Endothelial cell of umbilical vein (primary cell): ENCODE measurements around the gene TP53AIP1.

ENCODE experiments used
- CTCF ChIP-seq, 2 donors: IDR thresholded peaks; 1 replicate in 1 of 2; 2 replicates in 1 of 2; pipeline ENCODE4 v1.5.1; 2011; ENCODE audit warnings: low read length in 2 of 2, mild to moderate bottlenecking in 2 of 2, moderate library complexity in 2 of 2, control low read depth in 1 of 2, inconsistent platforms in 1 of 2, low read depth in 1 of 2; ENCODE audit not compliant: insufficient read depth in 1 of 2; ENCODE audit errors: extremely low read depth in 1 of 2
- MAX ChIP-seq: IDR thresholded peaks from 2 replicates; pipeline ENCODE4 v1.6.1; 2011; ENCODE audit not compliant: insufficient read depth, insufficient read length
- MYC ChIP-seq: IDR thresholded peaks from one replicate; pipeline ENCODE4 v1.6.1; 2011; ENCODE audit warnings: mild to moderate bottlenecking, low read depth, low read length
- POLR2A ChIP-seq: IDR thresholded peaks from 2 replicates; pipeline ENCODE4 v1.6.1; 2012; ENCODE audit warnings: low read depth, mild to moderate bottlenecking, control low read depth, low read length
- POLR2AphosphoS5 ChIP-seq: IDR thresholded peaks from 2 replicates; pipeline ENCODE4 v1.6.1; 2012; ENCODE audit warnings: low read depth, mild to moderate bottlenecking, control low read depth, low read length, moderate library complexity; ENCODE audit not compliant: insufficient read depth

DNA sequence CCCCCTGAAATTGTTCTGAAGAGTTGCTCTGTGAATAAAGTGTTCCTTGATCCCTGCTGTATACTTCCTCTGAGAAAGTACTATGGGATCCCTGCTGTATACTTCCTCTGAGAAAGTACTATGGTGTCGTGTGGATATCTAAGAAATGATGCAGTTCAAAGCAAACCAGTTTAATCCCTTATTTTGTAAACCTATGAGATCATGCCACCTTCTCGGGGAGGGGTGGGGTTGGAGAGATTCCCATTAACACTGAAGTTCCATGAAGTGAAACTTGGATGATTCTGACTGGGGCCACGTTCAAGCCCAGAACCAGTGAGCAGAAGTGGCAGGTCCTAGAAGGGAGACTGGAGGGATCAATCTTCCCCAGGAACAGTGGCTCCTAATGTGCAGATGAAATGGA is 13.0 kb upstream of the TP53AIP1 start:
- TF ChIP-seq CTCF (IDR thresholded peaks at IDR 0.05; ENCODE audit: extremely low read depth in 1 of 2, insufficient read depth in 1 of 2, low read depth in 1 of 2, low read length in 2 of 2) (no peak), POLR2A (no peak), POLR2AphosphoS5 (no peak), MYC (no peak), MAX (no peak)
